ENCODE measurements around the gene FCRLB.
"Not testable (repeated sequence)": the region's sequence is repeated elsewhere in the genome, so short reads cannot be mapped to it uniquely, and the experiment has no call there.

The FCRLB gene

GRCh38 chr1:161693020-161693712, 28.2 kb upstream of the FCRLB start:
- H3K4me1 ChIP-seq (ENCODE audit: insufficient read depth, low read length); H3K27me3 ChIP-seq (ENCODE audit: insufficient read depth, low read length); H3K4me3 ChIP-seq (ENCODE audit: low read length); H3K9ac ChIP-seq (ENCODE audit: low read depth, low read length); H3K9me3 ChIP-seq (ENCODE audit: insufficient read depth, low read depth, low read length); H3K27ac ChIP-seq (ENCODE audit: low read depth, low read length); H3K36me3 ChIP-seq (ENCODE audit: insufficient read depth, low read length): not testable (repeated sequence)
- 91% methylated on average over 14 of the region's 14 CpGs for WGBS

- not testable (repeated sequence) for H3K9me3 ChIP-seq (ENCODE audit: insufficient read depth, low read depth, low read length); H3K4me1 ChIP-seq (ENCODE audit: insufficient read depth, low read length); H3K4me3 ChIP-seq (ENCODE audit: low read length); H3K27ac ChIP-seq (ENCODE audit: low read depth, low read length); H3K27me3 ChIP-seq (ENCODE audit: insufficient read depth, low read length); H3K36me3 ChIP-seq (ENCODE audit: insufficient read depth, low read length); H3K9ac ChIP-seq (ENCODE audit: low read depth, low read length)
- 91% methylated on average over 2 of the region's 2 CpGs for WGBS
These were observed 23.0 kb upstream of the FCRLB start for GRCh38 chr1:161698302-161698701.

- Histone ChIP-seq H3K9me3 (ENCODE audit: insufficient read depth, low read depth, low read length) (no peaks in the 10 kb centered on the region), H3K27ac (ENCODE audit: low read depth, low read length) (no peak overlapping the region)
- WGBS, result 87% methylated on average over 8 of the region's 8 CpGs
These were observed 19.1 kb upstream of the FCRLB start for GRCh38 chr1:161702250-161702649.

DNA sequence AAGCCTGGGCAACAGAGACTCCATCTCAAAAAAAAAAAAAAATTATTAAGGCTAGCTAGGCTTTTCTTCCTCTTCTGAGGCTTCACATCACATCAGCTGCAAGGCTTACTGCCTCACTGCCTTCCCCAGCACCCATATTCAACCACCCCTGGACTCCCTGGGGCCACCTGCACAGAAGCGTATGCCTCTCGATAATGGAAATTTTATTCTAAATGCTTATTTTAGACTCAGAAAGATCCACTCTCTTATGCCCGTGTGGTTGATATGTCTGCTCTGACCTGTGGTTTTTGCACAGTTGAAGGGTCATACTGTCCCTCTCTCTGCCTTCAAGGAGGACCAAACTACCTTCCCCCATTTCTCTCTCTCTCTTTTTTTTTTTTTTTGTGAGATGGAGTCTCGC, 15.8 kb upstream of the FCRLB start:
- Histone ChIP-seq H3K9ac (ENCODE audit: low read depth, low read length) (no peak overlapping the region), H3K27me3 (ENCODE audit: insufficient read depth, low read length) (no peaks in the 10 kb centered on the region), H3K4me3 (ENCODE audit: low read length) (no peak overlapping the region), H3K9me3 (ENCODE audit: insufficient read depth, low read depth, low read length) (no peaks in the 10 kb centered on the region), H3K36me3 (ENCODE audit: insufficient read depth, low read length) (no peaks in the 10 kb centered on the region), H3K27ac (ENCODE audit: low read depth, low read length) (no peak overlapping the region), H3K4me1 (ENCODE audit: insufficient read depth, low read length) (peaks cover 9% of the 10 kb centered on the region; the same call in 1 of the 2 replicates)
- WGBS, result 96% methylated on average over 4 of the region's 4 CpGs

More at GRCh38 chr1:161702250-161702649, 19.1 kb upstream of the FCRLB start:
- Histone ChIP-seq H3K27me3 (ENCODE audit: insufficient read depth, low read length) (no peaks in the 10 kb centered on the region), H3K9ac (ENCODE audit: low read depth, low read length) (no peak overlapping the region), H3K4me1 (ENCODE audit: insufficient read depth, low read length) (no peaks in the 10 kb centered on the region), H3K4me3 (ENCODE audit: low read length) (no peak overlapping the region), H3K36me3 (ENCODE audit: insufficient read depth, low read length) (no peaks in the 10 kb centered on the region)

- Histone ChIP-seq H3K4me3 (ENCODE audit: low read length) (no peak overlapping the region), H3K9me3 (ENCODE audit: insufficient read depth, low read depth, low read length) (no peaks in the 10 kb centered on the region), H3K4me1 (ENCODE audit: insufficient read depth, low read length) (peaks cover 9% of the 10 kb centered on the region; the same call in 1 of the 2 replicates), H3K9ac (ENCODE audit: low read depth, low read length) (no peak overlapping the region), H3K27ac (ENCODE audit: low read depth, low read length) (no peak overlapping the region), H3K27me3 (ENCODE audit: insufficient read depth, low read length) (no peaks in the 10 kb centered on the region), H3K36me3 (ENCODE audit: insufficient read depth, low read length) (no peaks in the 10 kb centered on the region)
- 91% methylated on average over 3 of the region's 3 CpGs for WGBS
These were observed 15.2 kb upstream of the FCRLB start for GRCh38 chr1:161706113-161706481.

- H3K4me1 ChIP-seq (ENCODE audit: insufficient read depth, low read length), result peaks cover 9% of the 10 kb centered on the region; the same call in 1 of the 2 replicates
- 80% methylated on average over 2 of the region's 4 CpGs for WGBS
- no peaks in the 10 kb centered on the region for H3K9me3 ChIP-seq (ENCODE audit: insufficient read depth, low read depth, low read length)
- no peaks in the 10 kb centered on the region for H3K27me3 ChIP-seq (ENCODE audit: insufficient read depth, low read length)
- H3K36me3 ChIP-seq (ENCODE audit: insufficient read depth, low read length), result no peaks in the 10 kb centered on the region
- H3K27ac ChIP-seq (ENCODE audit: low read depth, low read length), result no peak within 1 kb of the TSS
- no peak within 1 kb of the TSS for H3K9ac ChIP-seq (ENCODE audit: low read depth, low read length)
- H3K4me3 ChIP-seq (ENCODE audit: low read length), result no peak within 1 kb of the TSS
These were observed 14.6 kb upstream of the FCRLB start, which contains the start of gene FCRLA for GRCh38 chr1:161706482-161707347. Gene FCRLA, plus strand, starts transcription at chr1:161707229. Its CDS starts 36 bp downstream, at chr1:161707265.

DNA sequence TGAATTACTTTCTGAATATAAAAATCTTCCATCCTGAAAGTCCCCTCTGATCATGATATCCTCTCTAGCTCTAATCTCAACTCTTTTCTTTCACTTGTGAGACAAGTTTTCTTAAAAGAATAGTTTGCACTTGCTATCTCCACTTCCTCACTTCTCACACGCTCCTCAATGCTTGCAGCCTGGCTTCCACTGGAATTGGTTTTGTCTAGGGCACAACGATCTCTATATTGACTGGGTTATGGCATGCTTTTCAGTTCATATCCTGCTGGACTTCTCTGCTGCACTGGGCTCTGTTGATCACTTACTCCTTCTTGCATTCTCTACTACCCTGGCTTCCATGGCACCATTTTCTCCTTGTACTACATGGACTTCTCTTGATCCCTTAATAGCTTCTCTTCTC, 13.8 kb upstream of the FCRLB start:
- Histone ChIP-seq H3K36me3 (ENCODE audit: insufficient read depth, low read length) (no peaks in the 10 kb centered on the region), H3K27me3 (ENCODE audit: insufficient read depth, low read length) (no peaks in the 10 kb centered on the region), H3K9ac (ENCODE audit: low read depth, low read length) (no peak overlapping the region), H3K9me3 (ENCODE audit: insufficient read depth, low read depth, low read length) (no peaks in the 10 kb centered on the region), H3K4me1 (ENCODE audit: insufficient read depth, low read length) (peaks cover 9% of the 10 kb centered on the region; the same call in 1 of the 2 replicates), H3K27ac (ENCODE audit: low read depth, low read length) (no peak overlapping the region), H3K4me3 (ENCODE audit: low read length) (no peak overlapping the region)
- 92% methylated on average over 2 of the region's 2 CpGs for WGBS

DNA sequence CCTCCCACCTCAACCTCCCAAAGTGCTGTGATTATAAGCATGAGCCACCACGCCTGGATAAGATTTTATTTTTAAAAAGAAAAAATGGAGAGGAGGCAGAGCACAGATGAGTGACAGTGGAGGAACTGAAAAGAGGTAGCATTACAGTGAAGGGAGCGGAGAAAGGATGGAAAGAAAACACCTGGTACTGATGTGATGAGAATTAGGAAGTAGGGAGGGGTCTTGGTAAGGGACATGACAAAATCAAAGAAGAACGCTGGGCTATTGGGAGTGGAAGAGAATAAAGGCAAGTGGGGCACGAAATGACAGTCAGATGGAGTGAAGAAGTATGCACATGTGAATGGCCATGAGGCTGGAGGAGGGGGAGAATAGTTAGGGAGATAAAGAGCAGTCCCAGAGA, 12.0 kb upstream of the FCRLB start:
- peaks cover 9% of the 10 kb centered on the region; the same call in 1 of the 2 replicates for H3K4me1 ChIP-seq (ENCODE audit: insufficient read depth, low read length)
- H3K4me3 ChIP-seq (ENCODE audit: low read length), result no peak overlapping the region
- no peaks in the 10 kb centered on the region for H3K9me3 ChIP-seq (ENCODE audit: insufficient read depth, low read depth, low read length)
- 82% methylated on average over 4 of the region's 4 CpGs for WGBS
- H3K9ac ChIP-seq (ENCODE audit: low read depth, low read length), result no peak overlapping the region
- H3K27me3 ChIP-seq (ENCODE audit: insufficient read depth, low read length), result no peaks in the 10 kb centered on the region
- H3K27ac ChIP-seq (ENCODE audit: low read depth, low read length), result no peak overlapping the region
- H3K36me3 ChIP-seq (ENCODE audit: insufficient read depth, low read length), result no peaks in the 10 kb centered on the region

DNA sequence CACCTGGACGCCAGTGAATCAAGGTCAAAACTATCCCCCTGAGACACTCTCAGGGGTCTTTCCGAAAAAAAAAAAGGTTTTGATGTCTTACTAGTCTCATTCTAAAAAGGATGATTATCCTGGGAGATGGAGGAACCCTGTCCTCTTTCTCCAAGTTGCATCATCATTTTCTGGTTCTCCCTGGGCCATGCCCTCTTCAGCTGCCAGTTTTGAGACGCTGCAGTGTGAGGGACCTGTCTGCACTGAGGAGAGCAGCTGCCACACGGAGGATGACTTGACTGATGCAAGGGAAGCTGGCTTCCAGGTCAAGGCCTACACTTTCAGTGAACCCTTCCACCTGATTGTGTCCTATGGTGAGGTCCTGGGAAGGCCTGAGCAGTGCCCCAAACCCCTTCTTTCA, 10.8 kb upstream of the FCRLB start:
- Histone ChIP-seq H3K9me3 (ENCODE audit: insufficient read depth, low read depth, low read length) (no peaks in the 10 kb centered on the region), H3K27ac (ENCODE audit: low read depth, low read length) (no peak overlapping the region), H3K9ac (ENCODE audit: low read depth, low read length) (no peak overlapping the region), H3K4me3 (ENCODE audit: low read length) (no peak overlapping the region), H3K4me1 (ENCODE audit: insufficient read depth, low read length) (peaks cover 9% of the 10 kb centered on the region; the same call in 1 of the 2 replicates), H3K36me3 (ENCODE audit: insufficient read depth, low read length) (no peaks in the 10 kb centered on the region), H3K27me3 (ENCODE audit: insufficient read depth, low read length) (no peaks in the 10 kb centered on the region)
- WGBS, result 91% methylated on average over 4 of the region's 4 CpGs

DNA sequence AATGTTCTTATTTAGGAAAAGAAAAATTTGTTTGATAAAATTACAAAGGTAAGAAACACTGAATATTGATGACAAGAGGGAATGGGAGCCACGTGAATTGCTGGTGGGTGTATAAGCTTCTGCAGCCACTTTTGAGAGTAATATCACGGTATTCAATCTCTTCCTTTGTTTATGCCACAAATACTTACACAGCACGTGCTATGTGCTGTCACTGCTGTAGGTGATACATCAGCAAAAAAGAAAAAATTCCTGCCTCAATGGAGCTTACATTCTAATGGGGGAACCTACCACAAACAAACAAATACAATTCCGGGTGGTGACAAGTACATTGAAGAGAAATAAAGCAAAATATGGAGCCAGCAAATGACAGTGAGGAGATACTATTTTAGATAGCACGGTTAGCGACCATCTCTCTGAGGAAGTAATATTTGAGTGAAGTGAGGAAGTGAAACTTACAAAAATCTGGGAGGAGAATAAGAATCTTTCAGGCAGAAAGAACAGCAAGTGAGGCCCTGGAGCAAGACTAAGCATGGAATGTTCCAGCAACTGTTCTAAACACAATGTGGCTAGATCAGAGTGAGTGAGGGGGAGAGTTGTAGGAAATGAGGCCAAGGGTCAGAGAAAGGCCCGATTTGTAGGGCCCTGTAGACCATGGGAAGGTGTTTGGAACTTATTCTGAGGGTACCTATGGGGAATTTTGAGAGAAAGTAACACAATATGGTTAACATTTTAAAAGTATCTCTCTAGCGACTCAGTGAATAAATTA, 2.6 kb upstream of the FCRLB start:
- Histone ChIP-seq H3K36me3 (ENCODE audit: insufficient read depth, low read length) (no peaks in the 10 kb centered on the region), H3K27me3 (ENCODE audit: insufficient read depth, low read length) (peaks cover 8% of the 10 kb centered on the region), H3K9me3 (ENCODE audit: insufficient read depth, low read depth, low read length) (no peaks in the 10 kb centered on the region), H3K4me3 (ENCODE audit: low read length) (no peak overlapping the region), H3K27ac (ENCODE audit: low read depth, low read length) (no peak overlapping the region), H3K9ac (ENCODE audit: low read depth, low read length) (no peak overlapping the region), H3K4me1 (ENCODE audit: insufficient read depth, low read length) (no peaks in the 10 kb centered on the region)
- WGBS, result 92% methylated on average over 8 of the region's 8 CpGs

DNA sequence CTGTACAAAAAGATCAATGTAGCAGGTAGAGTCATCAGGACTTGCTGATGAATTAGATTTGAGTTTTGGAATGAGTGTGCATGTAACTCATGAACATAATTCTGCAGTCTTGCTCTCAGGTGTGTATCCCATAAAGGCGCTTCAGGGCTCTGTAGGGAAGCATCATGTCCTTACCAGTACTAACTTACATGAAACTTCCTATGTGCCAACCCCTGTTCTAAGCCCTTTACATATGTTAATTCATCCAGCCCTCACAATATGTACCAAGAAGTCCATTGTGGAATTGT, 2.1 kb upstream of the FCRLB start:
- peaks cover 9% of the 10 kb centered on the region for H3K27me3 ChIP-seq (ENCODE audit: insufficient read depth, low read length)
- WGBS, result 88% methylated on average over 1 of the region's 1 CpG
- H3K27ac ChIP-seq (ENCODE audit: low read depth, low read length), result no peak overlapping the region
- no peaks in the 10 kb centered on the region for H3K4me1 ChIP-seq (ENCODE audit: insufficient read depth, low read length)
- H3K9me3 ChIP-seq (ENCODE audit: insufficient read depth, low read depth, low read length), result no peaks in the 10 kb centered on the region
- no peak overlapping the region for H3K9ac ChIP-seq (ENCODE audit: low read depth, low read length)
- no peak overlapping the region for H3K4me3 ChIP-seq (ENCODE audit: low read length)
- H3K36me3 ChIP-seq (ENCODE audit: insufficient read depth, low read length), result no peaks in the 10 kb centered on the region
